ENCODE measurements around the gene CCDC88C.

The CCDC88C gene

DNA sequence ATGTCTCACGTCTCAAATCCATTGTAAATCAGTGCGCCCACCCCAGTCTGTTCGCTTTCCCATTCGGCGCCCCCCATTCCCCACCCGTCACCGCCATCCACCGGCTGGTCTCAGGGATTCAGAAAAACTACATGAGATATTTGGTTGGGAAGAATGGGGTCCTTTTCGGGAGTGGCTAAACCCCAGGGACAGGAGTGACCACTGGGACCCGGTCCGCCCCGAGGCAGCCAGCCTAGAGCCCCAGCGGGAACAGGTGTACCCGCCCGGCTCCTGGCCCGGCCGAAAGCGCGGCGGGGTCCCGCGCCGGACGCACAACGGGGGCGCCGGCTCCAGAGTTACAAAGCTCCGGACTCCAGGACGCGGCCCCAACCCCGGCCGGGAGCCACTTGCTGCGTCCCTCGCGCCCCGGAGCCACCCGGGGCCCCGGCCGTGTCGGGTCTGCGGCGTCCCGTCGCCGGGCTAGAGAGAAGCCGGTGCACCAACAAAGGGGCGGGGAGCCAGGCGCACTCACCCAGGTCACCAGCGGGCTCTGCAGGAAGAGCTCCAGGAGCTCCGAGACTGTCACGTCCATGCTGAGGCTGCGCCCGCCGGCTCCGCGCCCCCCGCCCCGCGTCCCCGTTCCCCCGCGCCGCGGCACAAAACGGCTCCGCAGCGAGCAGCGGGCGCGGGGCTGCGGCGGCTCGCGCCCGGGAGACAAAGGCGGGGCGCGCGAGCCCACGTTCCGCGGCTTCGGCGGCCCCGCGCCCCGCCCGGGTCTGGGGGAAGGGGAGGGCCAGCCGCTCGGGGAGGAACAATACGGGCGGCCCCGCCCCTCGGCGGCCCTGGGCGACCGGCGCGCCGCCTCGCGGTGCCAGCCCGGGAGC lies at the start of gene CCDC88C:
Gene CCDC88C (minus strand): TSS at position 701 of the 863 bp plus-strand sequence. CDS start 130 bp downstream, at position 571.
- TF ChIP-seq ZFX (IDR thresholded peaks at IDR 0.05; ENCODE audit: borderline replicate concordance) (no peak), CTCF (IDR thresholded peaks at IDR 0.05) (peak; percentile 26)

GRCh38 chr14:91466192-91466591 lies 48.6 kb upstream of the CCDC88C start:
- no peak for TF ChIP-seq ZFX (IDR thresholded peaks at IDR 0.05; ENCODE audit: borderline replicate concordance)
- TF ChIP-seq CTCF (IDR thresholded peaks at IDR 0.05): no peak
- no peak overlapping the region for H3K27ac ChIP-seq

More for the DNA sequence above, at the start of gene CCDC88C:
- peak within 1 kb of the TSS; percentile 25; the same call in 1 of the 2 replicates for H3K27ac ChIP-seq

DNA sequence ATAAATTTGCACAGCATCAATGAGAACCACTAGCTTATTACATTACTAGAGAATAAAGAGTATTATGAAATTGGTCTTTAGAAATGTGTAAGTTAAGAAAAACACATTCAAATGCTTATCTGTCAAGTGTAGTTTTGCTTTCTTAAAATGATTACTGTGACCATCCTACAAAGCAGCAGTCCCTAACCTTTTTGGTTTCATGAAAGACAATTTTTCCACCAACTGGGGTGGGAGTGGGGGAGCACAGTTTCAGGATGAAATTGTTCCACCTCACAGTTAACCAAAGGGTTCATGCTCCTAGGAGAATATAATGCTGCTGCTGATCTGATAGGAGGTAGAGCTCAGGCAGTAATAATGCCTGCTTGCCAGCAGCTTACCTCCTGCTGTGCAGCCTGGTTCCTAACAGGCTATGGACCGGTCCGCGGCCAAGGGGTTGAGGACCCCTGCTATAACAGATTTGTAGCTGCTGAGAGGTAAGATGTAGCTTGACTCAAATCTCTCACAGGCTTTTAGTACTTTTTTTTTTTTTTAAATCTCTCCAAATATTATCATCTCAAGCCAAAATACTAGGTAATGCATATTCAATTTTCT lies 47.1 kb upstream of the CCDC88C start:
- H3K27ac ChIP-seq: no peak overlapping the region
- TF ChIP-seq CTCF (IDR thresholded peaks at IDR 0.05): no peak
- no peak for TF ChIP-seq ZFX (IDR thresholded peaks at IDR 0.05; ENCODE audit: borderline replicate concordance)

- TF ChIP-seq CTCF (IDR thresholded peaks at IDR 0.05) (no peak), ZFX (IDR thresholded peaks at IDR 0.05; ENCODE audit: borderline replicate concordance) (no peak)
- H3K27ac ChIP-seq: no peak overlapping the region
These were observed 41.0 kb upstream of the CCDC88C start for GRCh38 chr14:91458612-91459011.

DNA sequence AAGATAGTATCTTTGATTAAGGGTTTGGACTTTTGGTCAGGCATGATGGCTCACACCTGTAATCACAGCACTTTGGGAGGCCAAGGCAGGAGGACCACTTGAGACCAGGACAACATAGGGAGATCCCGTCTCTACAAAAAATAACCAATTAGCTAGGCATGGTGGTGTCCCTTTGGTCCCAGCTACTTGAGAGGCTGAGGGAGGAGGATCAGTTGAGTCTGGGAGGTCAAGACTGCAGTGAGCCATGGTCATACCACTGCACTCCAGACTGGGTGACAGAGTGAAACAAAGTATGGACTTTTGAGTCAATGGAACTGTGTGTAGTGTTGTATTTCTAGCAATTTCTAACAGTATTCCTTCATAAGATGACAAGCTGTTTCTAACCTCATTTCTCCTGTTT lies 38.7 kb upstream of the CCDC88C start:
- TF ChIP-seq ZFX (IDR thresholded peaks at IDR 0.05; ENCODE audit: borderline replicate concordance) (no peak), CTCF (IDR thresholded peaks at IDR 0.05) (no peak)
- H3K27ac ChIP-seq: no peak overlapping the region

GRCh38 chr14:91454580-91454979 lies 37.0 kb upstream of the CCDC88C start:
- no peak for TF ChIP-seq CTCF (IDR thresholded peaks at IDR 0.05)
- TF ChIP-seq ZFX (IDR thresholded peaks at IDR 0.05; ENCODE audit: borderline replicate concordance): no peak
- H3K27ac ChIP-seq: no peak overlapping the region

- TF ChIP-seq ZFX (IDR thresholded peaks at IDR 0.05; ENCODE audit: borderline replicate concordance) (no peak), CTCF (IDR thresholded peaks at IDR 0.05) (no peak)
These were observed 36.5 kb upstream of the CCDC88C start for GRCh38 chr14:91454155-91454554.

More at GRCh38 chr14:91454155-91454554, 36.5 kb upstream of the CCDC88C start:
- no peak overlapping the region for H3K27ac ChIP-seq

Measured in 22Rv1 (cell line).